ENCODE measurements around the gene LITAF.
A peak's percentile ranks its signal among the peaks of the same experiment; 100 is the strongest.

DNA sequence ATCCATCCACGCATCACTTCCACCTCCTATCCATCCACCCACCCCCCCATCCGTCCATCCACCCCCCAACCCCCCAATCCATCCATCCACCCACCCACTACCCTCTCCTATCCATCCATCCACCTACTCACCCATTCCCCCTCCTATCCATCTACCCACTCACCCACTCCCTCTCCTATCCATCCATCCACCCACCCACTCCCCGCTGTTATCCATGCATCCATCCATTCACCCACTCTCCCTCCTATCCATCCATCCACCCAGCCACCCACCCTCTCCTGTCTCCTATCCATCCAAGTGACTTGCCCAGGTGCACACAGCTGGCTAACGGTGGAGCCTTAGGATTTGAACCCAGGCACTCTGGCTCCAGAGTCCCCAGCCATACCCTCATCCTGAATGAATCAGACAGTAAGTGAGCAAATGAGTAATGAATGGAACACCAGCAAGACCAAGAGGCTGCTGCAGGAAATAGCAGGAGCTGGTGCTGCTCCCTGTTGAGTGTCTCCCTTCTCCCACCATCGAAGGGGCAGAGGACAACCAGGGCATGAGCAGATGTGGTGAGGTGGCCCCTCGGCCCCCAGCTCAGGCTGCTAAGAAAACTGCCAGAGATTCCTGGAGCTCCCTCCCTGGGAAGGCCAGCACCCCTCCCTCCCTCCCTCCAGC lies 62.5 kb downstream of the LITAF start:
- TF ChIP-seq, protein P1, sequence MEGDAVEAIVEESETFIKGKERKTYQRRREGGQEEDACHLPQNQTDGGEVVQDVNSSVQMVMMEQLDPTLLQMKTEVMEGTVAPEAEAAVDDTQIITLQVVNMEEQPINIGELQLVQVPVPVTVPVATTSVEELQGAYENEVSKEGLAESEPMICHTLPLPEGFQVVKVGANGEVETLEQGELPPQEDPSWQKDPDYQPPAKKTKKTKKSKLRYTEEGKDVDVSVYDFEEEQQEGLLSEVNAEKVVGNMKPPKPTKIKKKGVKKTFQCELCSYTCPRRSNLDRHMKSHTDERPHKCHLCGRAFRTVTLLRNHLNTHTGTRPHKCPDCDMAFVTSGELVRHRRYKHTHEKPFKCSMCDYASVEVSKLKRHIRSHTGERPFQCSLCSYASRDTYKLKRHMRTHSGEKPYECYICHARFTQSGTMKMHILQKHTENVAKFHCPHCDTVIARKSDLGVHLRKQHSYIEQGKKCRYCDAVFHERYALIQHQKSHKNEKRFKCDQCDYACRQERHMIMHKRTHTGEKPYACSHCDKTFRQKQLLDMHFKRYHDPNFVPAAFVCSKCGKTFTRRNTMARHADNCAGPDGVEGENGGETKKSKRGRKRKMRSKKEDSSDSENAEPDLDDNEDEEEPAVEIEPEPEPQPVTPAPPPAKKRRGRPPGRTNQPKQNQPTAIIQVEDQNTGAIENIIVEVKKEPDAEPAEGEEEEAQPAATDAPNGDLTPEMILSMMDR (optimal IDR thresholded peaks at IDR 0.05 in 1 of 3, IDR thresholded peaks at IDR 0.05 in 1 of 3, conservative IDR thresholded peaks at IDR 0.05 in 1 of 3; ENCODE audit: extremely low read depth in 1 of 3, insufficient read depth in 2 of 3, low read length in 3 of 3) = peak; percentile 13 to 54 (median 30)
- no peak for TF ChIP-seq EZH2 (IDR thresholded peaks at IDR 0.05; ENCODE audit: low read length)

All from keratinocyte (primary cell).